GM18951 (cell line): Measurements from ENCODE around the gene KIFC3.
"Not testable (repeated sequence)": the region's sequence is repeated elsewhere in the genome, so short reads cannot be mapped to it uniquely, and the experiment has no call there.

ENCODE experiments used
- POLR2A ChIP-seq: IDR thresholded peaks from 4 replicates; pipeline ENCODE4 v1.6.1; 2011; ENCODE audit warnings: mild to moderate bottlenecking; ENCODE audit not compliant: insufficient read length, insufficient read depth; ENCODE audit errors: extremely low read depth
- in situ Hi-C: fragments of 300-500 bp; cut with MboI; formaldehyde crosslinking; loops from one replicate; pipeline ENCODE4 v1.12.0; 2022; ENCODE audit warnings: low sequenced_read_pairs, mixed read lengths, inconsistent platforms; ENCODE audit not compliant: unreplicated experiment

The KIFC3 gene

GRCh38 chr16:57795431-57795878, 6.8 kb downstream of the KIFC3 start:
- no peak for TF ChIP-seq POLR2A
- in situ Hi-C loops, result no loop called here

GRCh38 chr16:57794849-57795430, 7.4 kb downstream of the KIFC3 start:
- TF ChIP-seq POLR2A, result no peak
- in situ Hi-C loops, result no loop called here

DNA sequence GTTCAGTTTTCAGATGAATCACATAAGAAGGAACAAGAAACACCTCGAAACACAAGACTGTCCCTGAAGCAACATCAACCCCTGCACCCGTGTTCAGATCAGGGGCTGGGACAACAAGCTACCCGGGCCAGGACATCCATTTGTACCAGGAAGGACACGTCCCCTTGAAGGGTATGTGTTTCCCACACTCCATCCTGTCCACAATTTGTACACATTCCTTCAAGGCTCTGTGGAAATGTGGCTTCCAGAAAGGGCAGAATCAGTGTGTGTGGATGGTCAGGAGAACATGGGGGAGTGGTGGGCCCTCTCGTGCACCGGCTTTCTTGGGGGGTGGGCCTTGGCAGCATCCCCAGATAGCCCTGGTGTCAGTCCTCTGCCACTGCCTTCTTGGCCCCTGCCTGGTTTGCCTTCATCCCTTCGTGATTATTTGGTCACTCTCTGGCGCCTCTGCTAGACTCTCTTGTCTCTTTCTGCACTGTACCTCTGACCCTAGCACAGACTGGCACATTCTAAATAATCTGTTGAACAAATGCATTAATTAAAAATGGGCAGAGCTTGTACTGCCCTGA, 10.3 kb downstream of the KIFC3 start:
- no peak for TF ChIP-seq POLR2A
- in situ Hi-C loops, result no loop called here

DNA sequence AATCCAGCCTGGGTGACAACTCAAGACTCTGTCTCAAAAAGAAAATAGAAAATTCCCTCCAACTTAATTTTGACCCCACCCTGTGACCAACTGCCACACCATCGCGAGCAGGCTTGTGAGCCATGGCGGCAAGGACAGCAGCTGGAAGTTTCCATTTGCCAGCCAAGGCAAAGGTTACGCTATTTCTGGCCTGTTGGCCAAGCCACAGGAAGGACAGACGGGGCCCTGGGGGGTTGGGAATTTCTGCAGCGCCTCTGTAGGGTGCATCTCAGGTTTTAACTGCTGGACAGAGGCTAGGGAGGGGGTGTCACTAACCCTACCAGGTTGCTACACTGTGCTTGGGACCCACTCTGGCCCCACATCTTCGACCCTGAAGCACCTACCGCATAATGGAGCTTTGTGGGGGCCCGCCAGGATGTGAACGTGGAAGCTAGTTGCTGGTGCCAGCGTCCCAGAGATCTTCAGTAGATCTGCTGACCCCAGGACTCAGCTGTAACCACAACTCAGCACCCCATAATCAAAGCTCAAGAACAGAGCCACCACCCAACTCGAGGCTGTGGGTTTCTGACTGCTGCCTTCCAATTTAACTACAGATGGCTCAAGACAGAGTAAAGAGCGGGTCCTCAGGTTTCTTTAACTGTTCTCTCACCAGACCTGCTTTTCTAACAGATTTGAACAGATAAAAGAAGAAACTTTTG, 10.9 kb downstream of the KIFC3 start:
- in situ Hi-C loops, result no loop called here

DNA sequence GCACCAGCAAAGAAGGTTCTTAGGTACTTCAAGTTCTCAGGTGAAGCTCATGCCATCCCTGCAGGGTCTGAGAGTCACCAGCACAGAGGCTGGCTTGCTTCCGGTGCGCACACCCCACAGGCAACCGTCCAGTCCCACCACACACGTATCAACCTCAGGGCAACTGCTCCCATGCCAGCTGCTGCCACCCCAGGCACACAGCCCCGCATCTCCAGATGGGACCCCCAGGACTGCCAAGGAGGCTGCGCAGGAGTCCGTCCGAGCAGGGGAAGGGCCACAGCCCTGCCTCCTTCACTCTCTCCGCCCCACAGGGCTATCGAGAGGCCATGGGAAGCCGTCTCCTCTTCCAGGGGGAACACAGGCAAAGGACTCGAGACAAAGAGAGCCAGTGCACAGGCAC, 13.3 kb downstream of the KIFC3 start:
- no peak for TF ChIP-seq POLR2A

More for the DNA sequence above, 10.9 kb downstream of the KIFC3 start:
- TF ChIP-seq POLR2A, result no peak

DNA sequence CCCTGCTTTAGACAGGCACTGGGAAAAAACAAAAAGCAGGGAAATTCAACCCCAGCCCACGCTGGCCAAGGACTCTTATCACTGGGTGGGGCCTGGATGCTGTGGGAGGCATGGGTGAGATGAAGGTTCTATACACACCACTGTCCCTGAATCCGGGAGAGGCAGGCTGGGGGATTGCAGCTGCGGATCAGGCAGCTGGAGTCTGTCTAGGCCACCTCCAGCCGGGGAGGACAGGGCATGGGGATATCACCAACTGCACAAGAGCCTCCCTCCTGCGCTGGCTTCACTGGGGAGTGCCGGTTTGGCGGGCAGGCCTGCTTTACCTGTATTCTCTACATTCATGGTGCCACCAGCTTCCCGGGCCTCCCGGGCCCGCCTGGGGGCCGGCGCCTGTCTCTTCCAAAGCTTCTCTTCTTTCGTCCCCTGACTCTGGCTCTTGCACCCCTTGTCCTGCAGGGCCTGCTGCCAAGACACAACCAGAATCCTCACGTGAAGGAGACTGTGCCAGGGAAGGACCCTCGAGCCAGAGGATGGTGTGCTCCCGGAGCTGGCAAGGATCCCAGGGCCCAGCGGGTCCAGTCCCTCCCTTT, 13.9 kb downstream of the KIFC3 start:
- in situ Hi-C loops, result no loop called here
- TF ChIP-seq POLR2A, result no peak

More for the DNA sequence above, 13.3 kb downstream of the KIFC3 start:
- in situ Hi-C loops, result no loop called here

- TF ChIP-seq POLR2A, result no peak
- in situ Hi-C loops, result no loop called here
These were observed 14.8 kb downstream of the KIFC3 start for GRCh38 chr16:57787519-57787905.

DNA sequence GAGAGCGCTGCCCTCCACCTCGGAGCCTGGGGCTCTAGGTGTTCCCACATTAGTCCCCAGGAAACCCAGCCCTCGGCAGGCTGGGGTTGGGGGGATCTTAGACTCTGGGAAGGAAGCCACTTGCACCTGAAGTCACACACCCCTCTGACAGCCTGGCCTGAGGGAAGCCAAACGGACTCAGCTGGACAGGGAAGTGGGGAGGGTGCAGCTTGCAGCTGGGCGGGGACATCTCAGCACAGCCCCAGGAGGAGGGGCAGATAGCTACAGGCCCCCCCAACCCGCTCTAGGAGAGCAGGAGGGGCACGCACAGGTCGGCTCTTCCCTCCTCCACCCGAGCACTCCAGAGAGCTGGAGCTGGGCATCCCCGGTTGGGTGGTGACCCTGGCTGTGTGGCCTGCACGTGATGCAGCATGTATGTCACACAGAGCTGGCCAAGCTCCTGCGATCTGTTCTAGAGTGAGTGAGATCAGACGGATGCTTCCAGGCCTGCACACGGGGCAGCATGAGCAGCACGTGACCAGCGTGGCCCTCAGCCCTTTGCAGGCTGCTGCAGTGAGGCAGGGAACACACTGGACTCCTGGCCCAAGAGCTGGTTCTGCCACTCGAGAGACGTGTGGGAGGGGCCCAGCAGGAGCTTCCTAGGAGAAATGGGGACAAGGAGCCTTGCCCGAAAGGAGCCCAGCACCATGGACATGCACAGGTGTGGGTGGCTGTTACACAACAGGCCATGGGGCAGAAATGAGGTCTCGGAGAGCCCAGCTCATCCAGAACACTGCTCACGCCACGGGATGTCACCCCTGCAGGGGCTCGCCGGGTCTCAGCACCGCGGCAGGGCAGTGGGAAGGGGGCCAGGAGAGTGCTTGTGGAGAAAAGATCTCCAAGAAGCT, 15.4 kb downstream of the KIFC3 start:
- TF ChIP-seq POLR2A, result no peak
- in situ Hi-C loops, result no loop called here

GRCh38 chr16:57785924-57786323, 16.4 kb downstream of the KIFC3 start:
- TF ChIP-seq POLR2A, result no peak
- in situ Hi-C loops, result no loop called here

- in situ Hi-C loops, result no loop called here
These were observed 16.9 kb downstream of the KIFC3 start for GRCh38 chr16:57785385-57785784.

DNA sequence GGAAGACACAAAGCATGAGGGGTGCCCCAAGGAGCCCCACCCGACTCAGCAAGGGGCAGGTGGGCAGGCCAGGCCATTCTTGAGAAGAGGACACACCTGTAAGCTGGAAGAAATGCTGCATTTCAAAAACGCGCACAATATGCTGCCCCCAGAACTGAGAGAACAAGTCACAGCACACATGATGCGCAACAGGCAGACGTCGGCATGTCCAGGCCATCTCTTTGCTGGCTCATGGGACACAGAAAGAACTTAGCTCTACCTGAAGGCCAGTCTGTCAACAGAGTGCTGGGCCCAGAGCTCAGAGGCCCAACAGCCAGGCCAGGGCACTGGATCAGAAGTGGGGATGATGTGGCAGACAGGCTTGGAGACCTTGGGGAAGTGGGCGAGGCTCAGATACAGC, 18.0 kb downstream of the KIFC3 start:
- in situ Hi-C loops, result no loop called here
- TF ChIP-seq POLR2A, result no peak

More at GRCh38 chr16:57785385-57785784, 16.9 kb downstream of the KIFC3 start:
- no peak for TF ChIP-seq POLR2A

GRCh38 chr16:57783883-57784282, 18.4 kb downstream of the KIFC3 start:
- TF ChIP-seq POLR2A, result no peak

DNA sequence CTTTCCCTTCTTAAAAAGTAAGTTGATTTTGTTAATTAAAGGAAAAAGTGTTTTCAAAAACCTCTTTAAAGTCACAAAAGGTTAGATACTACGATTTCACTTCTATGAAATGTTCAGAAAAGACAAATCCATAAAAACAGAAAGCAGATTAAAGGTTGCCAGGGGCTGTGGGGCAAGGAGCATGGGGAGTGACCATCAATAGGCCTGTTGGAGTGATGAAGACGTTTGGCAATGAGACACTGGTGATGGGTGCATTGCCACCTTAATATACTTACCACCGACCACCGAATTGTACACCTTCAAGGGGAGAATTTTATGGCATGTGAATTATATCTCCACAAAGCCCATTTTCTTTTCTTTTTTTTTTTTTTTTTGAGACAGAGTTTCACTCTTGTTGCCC, 19.2 kb downstream of the KIFC3 start:
- in situ Hi-C loops, result no loop called here

More at GRCh38 chr16:57783883-57784282, 18.4 kb downstream of the KIFC3 start:
- in situ Hi-C loops, result no loop called here

GRCh38 chr16:57782607-57783055, 19.7 kb downstream of the KIFC3 start:
- in situ Hi-C loops, result not testable (repeated sequence)

More for the DNA sequence above, 19.2 kb downstream of the KIFC3 start:
- TF ChIP-seq POLR2A, result no peak
